ENCODE measurements around the gene UFL1. TPM values are rescaled to one million over a fixed set of nuclear protein-coding genes. Genes with fewer than 3 reads are reported as not detected.

Gene UFL1
- total and polyA plus RNA-seq, 7 donors, result 3.9 to 30.1 (median 21.9) TPM

GRCh38 chr6:96502915-96503314 lies 18.7 kb upstream of the UFL1 start:
- no peak overlapping the region for H3K4me3 ChIP-seq
- intact Hi-C loops (cut with DNase I), result no loop called here
- H3K36me3 ChIP-seq, result no peaks in the 10 kb centered on the region
- H3K27me3 ChIP-seq, result no peaks in the 10 kb centered on the region
- no peaks in the 10 kb centered on the region for H3K4me1 ChIP-seq
- TF ChIP-seq POLR2AphosphoS5 (IDR thresholded peaks at IDR 0.05) (no peak), POLR2A (IDR thresholded peaks at IDR 0.05) (no peak), EP300 (IDR thresholded peaks at IDR 0.05) (no peak)
- TF ChIP-seq, protein P1, sequence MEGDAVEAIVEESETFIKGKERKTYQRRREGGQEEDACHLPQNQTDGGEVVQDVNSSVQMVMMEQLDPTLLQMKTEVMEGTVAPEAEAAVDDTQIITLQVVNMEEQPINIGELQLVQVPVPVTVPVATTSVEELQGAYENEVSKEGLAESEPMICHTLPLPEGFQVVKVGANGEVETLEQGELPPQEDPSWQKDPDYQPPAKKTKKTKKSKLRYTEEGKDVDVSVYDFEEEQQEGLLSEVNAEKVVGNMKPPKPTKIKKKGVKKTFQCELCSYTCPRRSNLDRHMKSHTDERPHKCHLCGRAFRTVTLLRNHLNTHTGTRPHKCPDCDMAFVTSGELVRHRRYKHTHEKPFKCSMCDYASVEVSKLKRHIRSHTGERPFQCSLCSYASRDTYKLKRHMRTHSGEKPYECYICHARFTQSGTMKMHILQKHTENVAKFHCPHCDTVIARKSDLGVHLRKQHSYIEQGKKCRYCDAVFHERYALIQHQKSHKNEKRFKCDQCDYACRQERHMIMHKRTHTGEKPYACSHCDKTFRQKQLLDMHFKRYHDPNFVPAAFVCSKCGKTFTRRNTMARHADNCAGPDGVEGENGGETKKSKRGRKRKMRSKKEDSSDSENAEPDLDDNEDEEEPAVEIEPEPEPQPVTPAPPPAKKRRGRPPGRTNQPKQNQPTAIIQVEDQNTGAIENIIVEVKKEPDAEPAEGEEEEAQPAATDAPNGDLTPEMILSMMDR (IDR thresholded peaks at IDR 0.05), result no peak
- 97 to 99% methylated on average over 1 of the region's 1 CpG for WGBS, 2 donors
- H3K27ac ChIP-seq, result no peak overlapping the region
- H3K9me3 ChIP-seq, result peaks cover 0 to 5% (median under 1%) of the 10 kb centered on the region in 4 donors
- no peak for DNase-seq

GRCh38 chr6:96505363-96505762 lies 16.2 kb upstream of the UFL1 start:
- no peaks in the 10 kb centered on the region for H3K27me3 ChIP-seq
- peaks cover 0 to 6% (median 0%) of the 10 kb centered on the region in 4 donors for H3K36me3 ChIP-seq
- H3K27ac ChIP-seq, result no peak overlapping the region
- H3K4me3 ChIP-seq, result no peak overlapping the region
- intact Hi-C loops (cut with DNase I), result no loop called here
- H3K4me1 ChIP-seq, result no peaks in the 10 kb centered on the region
- TF ChIP-seq EP300 (IDR thresholded peaks at IDR 0.05), result no peak
- TF ChIP-seq POLR2AphosphoS5 (IDR thresholded peaks at IDR 0.05), result no peak
- TF ChIP-seq, protein P1 (IDR thresholded peaks at IDR 0.05), result no peak
- TF ChIP-seq POLR2A (IDR thresholded peaks at IDR 0.05), result no peak
- 91 to 92% methylated on average over 2 of the region's 2 CpGs for WGBS, 2 donors
- DNase-seq, result no peak
- peaks cover 0 to 7% (median 3%) of the 10 kb centered on the region in 4 donors for H3K9me3 ChIP-seq

DNA sequence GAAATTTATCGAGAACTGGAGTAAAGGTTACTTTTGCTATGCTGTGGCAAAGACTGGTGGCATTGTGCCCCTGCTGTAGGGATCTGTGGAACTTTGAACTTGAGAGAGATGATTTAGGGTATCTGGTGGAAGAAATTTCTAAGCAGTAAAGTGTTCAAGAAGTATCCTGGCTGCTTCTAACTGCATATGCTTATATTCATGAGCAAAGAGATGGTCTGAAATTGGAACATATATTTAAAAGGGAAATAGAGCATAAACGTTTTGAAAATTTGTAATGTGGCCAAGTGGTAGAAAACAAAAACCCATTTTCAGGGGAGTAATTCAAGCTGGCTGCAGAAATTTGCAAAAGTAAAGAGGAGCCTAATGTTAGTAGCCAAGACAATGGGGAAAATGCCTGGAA lies 12.3 kb upstream of the UFL1 start:
- H3K27ac ChIP-seq, result no peak overlapping the region
- no peaks in the 10 kb centered on the region for H3K4me1 ChIP-seq
- WGBS, 2 donors, result 83 to 87% methylated on average over 2 of the region's 2 CpGs
- H3K27me3 ChIP-seq, result no peaks in the 10 kb centered on the region
- TF ChIP-seq, protein P1 (IDR thresholded peaks at IDR 0.05), result no peak
- no peak for TF ChIP-seq POLR2AphosphoS5 (IDR thresholded peaks at IDR 0.05)
- no peak for TF ChIP-seq POLR2A (IDR thresholded peaks at IDR 0.05)
- no peak for TF ChIP-seq EP300 (IDR thresholded peaks at IDR 0.05)
- intact Hi-C loops (cut with DNase I), result no loop called here
- H3K9me3 ChIP-seq, result peaks cover 0 to 7% (median 3%) of the 10 kb centered on the region in 4 donors
- H3K4me3 ChIP-seq, result no peak overlapping the region
- no peak for DNase-seq
- peaks cover 0 to 13% (median 2%) of the 10 kb centered on the region in 4 donors for H3K36me3 ChIP-seq

GRCh38 chr6:96520171-96521115 lies 1.2 kb upstream of the UFL1 start:
- no peaks in the 10 kb centered on the region for H3K27me3 ChIP-seq
- WGBS, 2 donors, result 27 to 64% methylated on average over 6 of the region's 6 CpGs
- H3K4me3 ChIP-seq, result peak overlapping the region; percentile 57 to 87 (median 82)
- no peaks in the 10 kb centered on the region for H3K9me3 ChIP-seq
- peaks cover 0 to 6% (median 3%) of the 10 kb centered on the region in 4 donors for H3K36me3 ChIP-seq
- peak overlapping the region in 3 of 4 donors; percentile 90 to 96 (median 93) for H3K27ac ChIP-seq
- no peak for DNase-seq
- no peak for TF ChIP-seq EP300 (IDR thresholded peaks at IDR 0.05)
- no peak for TF ChIP-seq POLR2A (IDR thresholded peaks at IDR 0.05)
- TF ChIP-seq, protein P1 (IDR thresholded peaks at IDR 0.05), result no peak
- TF ChIP-seq POLR2AphosphoS5 (IDR thresholded peaks at IDR 0.05), result no peak
- intact Hi-C loops (cut with DNase I), result loop anchor here (2.0 to 5.0 kb wide), 2 partner anchors 376 to 943 kb away; partner anchors contain the start of genes MANEA and NDUFAF4
- H3K4me1 ChIP-seq, result peaks cover 0 to 30% (median 22%) of the 10 kb centered on the region in 4 donors

Measured in sigmoid colon (tissue), 7 donors.